ENCODE results near the gene TMEM200C. TPM values are rescaled to one million over a fixed set of nuclear protein-coding genes. Genes with fewer than 3 reads are reported as not detected.

The TMEM200C gene
- total RNA-seq, 2 experiments from 2014 or later, result not detected

DNA sequence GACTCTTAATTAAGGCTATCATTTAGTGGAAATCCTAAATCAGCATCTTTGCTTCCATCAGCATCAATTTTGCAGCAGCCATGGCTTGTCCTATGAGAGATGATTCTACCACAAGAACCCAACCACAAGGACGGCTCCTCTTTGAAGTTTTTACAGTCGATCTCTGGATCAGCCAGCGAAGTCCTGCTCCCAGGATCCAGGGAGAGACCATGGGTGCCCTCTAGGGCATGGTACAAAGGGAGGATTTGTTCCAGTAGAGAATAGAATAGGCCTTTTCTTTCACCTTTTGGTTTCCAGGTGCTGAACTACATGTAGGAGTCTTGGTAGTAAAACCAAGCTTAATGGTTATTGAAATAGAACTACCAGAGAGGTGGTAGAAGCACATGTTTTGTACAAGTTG is 52.7 kb downstream of the TMEM200C start:
- CTCF ChIA-PET (ENCODE audit: unreplicated experiment), result no interaction called here
- H3K4me1 ChIP-seq (ENCODE audit: insufficient read depth, low read length, poor library complexity, severe bottlenecking), result no peaks in the 10 kb centered on the region
- no peaks in the 10 kb centered on the region for H3K9me3 ChIP-seq (ENCODE audit: low read length)
- no TSS peak for BruUV-seq (replicated peaks)
- no peak overlapping the region for H2AFZ ChIP-seq (ENCODE audit: low read length)
- H3K9me2 ChIP-seq (ENCODE audit: insufficient read depth, low read length), result no peaks in the 10 kb centered on the region
- no peak for DNase-seq (ENCODE audit: low spot score)
- no peaks in the 10 kb centered on the region for H3K79me2 ChIP-seq (ENCODE audit: insufficient read depth, low read depth, low read length)
- intact Hi-C loops (cut with micrococcal nuclease; ENCODE audit: unreplicated experiment), result no loop called here
- POLR2A ChIA-PET, result no interaction called here
- TF ChIP-seq EZH2phosphoT487 (IDR thresholded peaks at IDR 0.05; ENCODE audit: borderline replicate concordance, low read depth, low read length), result no peak
- no peak for TF ChIP-seq CTCF (conservative IDR thresholded peaks at IDR 0.05; ENCODE audit: low read length)
- H3K27ac ChIP-seq (ENCODE audit: low read depth, low read length, poor library complexity, severe bottlenecking), result no peak overlapping the region
- no peaks in the 10 kb centered on the region for H4K20me1 ChIP-seq (ENCODE audit: insufficient read depth, low read length)
- no peaks in the 10 kb centered on the region for H3K36me3 ChIP-seq (ENCODE audit: insufficient read depth, low read length)
- no peak overlapping the region for H3K4me3 ChIP-seq (ENCODE audit: low read depth, low read length, poor library complexity, severe bottlenecking)
- H3K4me2 ChIP-seq (ENCODE audit: low read length), result no peak overlapping the region

GRCh38 chr18:5841518-5841917 is 53.8 kb downstream of the TMEM200C start:
- DNase-seq (ENCODE audit: low spot score), result no peak
- Histone ChIP-seq H4K20me1 (ENCODE audit: insufficient read depth, low read length) (no peaks in the 10 kb centered on the region), H3K36me3 (ENCODE audit: insufficient read depth, low read length) (no peaks in the 10 kb centered on the region), H3K9me2 (ENCODE audit: insufficient read depth, low read length) (no peaks in the 10 kb centered on the region), H3K4me3 (ENCODE audit: low read depth, low read length, poor library complexity, severe bottlenecking) (no peak overlapping the region), H3K4me1 (ENCODE audit: insufficient read depth, low read length, poor library complexity, severe bottlenecking) (no peaks in the 10 kb centered on the region), H3K9me3 (ENCODE audit: low read length) (no peaks in the 10 kb centered on the region), H2AFZ (ENCODE audit: low read length) (no peak overlapping the region), H3K79me2 (ENCODE audit: insufficient read depth, low read depth, low read length) (no peaks in the 10 kb centered on the region), H3K27ac (ENCODE audit: low read depth, low read length, poor library complexity, severe bottlenecking) (no peak overlapping the region), H3K4me2 (ENCODE audit: low read length) (no peak overlapping the region)
- ChIA-PET POLR2A (interaction anchor here (0.7 kb wide), 1 partner anchor 39 kb away, joined by 3 read pairs; no protein-coding TSS in a partner anchor), CTCF (ENCODE audit: unreplicated experiment) (no interaction called here)
- intact Hi-C loops (cut with micrococcal nuclease; ENCODE audit: unreplicated experiment), result no loop called here
- TF ChIP-seq EZH2phosphoT487 (IDR thresholded peaks at IDR 0.05; ENCODE audit: borderline replicate concordance, low read depth, low read length) (no peak), CTCF (conservative IDR thresholded peaks at IDR 0.05; ENCODE audit: low read length) (peak; percentile 30; the same call in 1 of the 2 replicates)
- BruUV-seq (replicated peaks), result no TSS peak

- BruUV-seq (replicated peaks), result no TSS peak
- Histone ChIP-seq H3K4me3 (ENCODE audit: low read depth, low read length, poor library complexity, severe bottlenecking) (no peak overlapping the region), H4K20me1 (ENCODE audit: insufficient read depth, low read length) (no peaks in the 10 kb centered on the region), H3K4me1 (ENCODE audit: insufficient read depth, low read length, poor library complexity, severe bottlenecking) (no peaks in the 10 kb centered on the region), H3K9me3 (ENCODE audit: low read length) (no peaks in the 10 kb centered on the region), H3K4me2 (ENCODE audit: low read length) (no peak overlapping the region), H3K9me2 (ENCODE audit: insufficient read depth, low read length) (no peaks in the 10 kb centered on the region), H3K27ac (ENCODE audit: low read depth, low read length, poor library complexity, severe bottlenecking) (no peak overlapping the region), H2AFZ (ENCODE audit: low read length) (no peak overlapping the region), H3K36me3 (ENCODE audit: insufficient read depth, low read length) (no peaks in the 10 kb centered on the region), H3K79me2 (ENCODE audit: insufficient read depth, low read depth, low read length) (no peaks in the 10 kb centered on the region)
- CTCF ChIA-PET (ENCODE audit: unreplicated experiment), result no interaction called here
- intact Hi-C loops (cut with micrococcal nuclease; ENCODE audit: unreplicated experiment), result no loop called here
- TF ChIP-seq EZH2phosphoT487 (IDR thresholded peaks at IDR 0.05; ENCODE audit: borderline replicate concordance, low read depth, low read length) (no peak), CTCF (conservative IDR thresholded peaks at IDR 0.05; ENCODE audit: low read length) (no peak)
- no peak for DNase-seq (ENCODE audit: low spot score)
- POLR2A ChIA-PET, result interaction anchor here (0.7 kb wide), 1 partner anchor 23 kb away, joined by 4 read pairs; no protein-coding TSS in a partner anchor
These were observed 54.8 kb downstream of the TMEM200C start for GRCh38 chr18:5840547-5840946.

Measured in OCI-LY7 (cell line).